Measurements from ENCODE around the gene TTC7B. TPM values are rescaled to one million over a fixed set of nuclear protein-coding genes. Genes with fewer than 3 reads are reported as not detected.

Gene TTC7B
- total RNA-seq, 1 donor from 2014 or later, result 40.3 TPM

DNA sequence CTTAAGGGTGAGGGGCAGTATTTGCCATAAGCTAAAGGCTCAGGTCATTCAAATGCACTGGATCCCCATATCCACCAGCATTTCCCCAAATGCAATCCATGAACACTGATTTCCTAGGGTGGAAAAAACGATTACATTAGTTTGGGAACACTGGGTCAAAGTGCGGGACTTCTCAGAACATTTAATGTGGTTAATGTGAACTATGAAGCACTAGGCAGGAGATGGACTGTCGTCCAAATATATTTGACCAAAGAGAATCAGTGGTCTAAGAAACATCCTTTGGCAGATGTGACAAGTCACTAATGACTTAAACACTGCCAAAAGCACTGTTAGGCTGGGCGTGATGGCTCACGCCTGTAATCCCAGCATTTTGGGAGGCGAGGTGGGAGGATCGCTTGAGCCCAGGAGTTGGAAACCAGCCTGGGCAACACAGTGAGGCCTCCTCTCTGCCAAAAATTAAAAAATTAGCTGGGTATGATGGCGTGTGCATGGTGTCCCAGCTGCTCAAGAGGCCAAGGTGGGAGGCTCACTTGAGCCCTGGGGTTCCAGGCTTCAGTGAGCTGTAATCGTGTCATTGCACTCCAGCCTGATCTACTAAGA lies 214.0 kb downstream of the TTC7B start:
- Mint-ChIP-seq H3K27ac (ENCODE audit: unreplicated experiment) (no peak overlapping the region), H3K9me3 (ENCODE audit: low read depth) (no peaks in the 10 kb centered on the region), H3K4me1 (ENCODE audit: low read depth) (peaks cover 23% of the 10 kb centered on the region), H3K27me3 (ENCODE audit: low read depth) (no peaks in the 10 kb centered on the region), H3K4me3 (ENCODE audit: unreplicated experiment) (no peak overlapping the region), H3K36me3 (ENCODE audit: low read depth) (no peaks in the 10 kb centered on the region)
- TF ChIP-seq, protein P1, sequence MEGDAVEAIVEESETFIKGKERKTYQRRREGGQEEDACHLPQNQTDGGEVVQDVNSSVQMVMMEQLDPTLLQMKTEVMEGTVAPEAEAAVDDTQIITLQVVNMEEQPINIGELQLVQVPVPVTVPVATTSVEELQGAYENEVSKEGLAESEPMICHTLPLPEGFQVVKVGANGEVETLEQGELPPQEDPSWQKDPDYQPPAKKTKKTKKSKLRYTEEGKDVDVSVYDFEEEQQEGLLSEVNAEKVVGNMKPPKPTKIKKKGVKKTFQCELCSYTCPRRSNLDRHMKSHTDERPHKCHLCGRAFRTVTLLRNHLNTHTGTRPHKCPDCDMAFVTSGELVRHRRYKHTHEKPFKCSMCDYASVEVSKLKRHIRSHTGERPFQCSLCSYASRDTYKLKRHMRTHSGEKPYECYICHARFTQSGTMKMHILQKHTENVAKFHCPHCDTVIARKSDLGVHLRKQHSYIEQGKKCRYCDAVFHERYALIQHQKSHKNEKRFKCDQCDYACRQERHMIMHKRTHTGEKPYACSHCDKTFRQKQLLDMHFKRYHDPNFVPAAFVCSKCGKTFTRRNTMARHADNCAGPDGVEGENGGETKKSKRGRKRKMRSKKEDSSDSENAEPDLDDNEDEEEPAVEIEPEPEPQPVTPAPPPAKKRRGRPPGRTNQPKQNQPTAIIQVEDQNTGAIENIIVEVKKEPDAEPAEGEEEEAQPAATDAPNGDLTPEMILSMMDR (IDR thresholded peaks at IDR 0.05), result no peak
- DNase-seq (ENCODE audit: low spot score), result no peak

DNA sequence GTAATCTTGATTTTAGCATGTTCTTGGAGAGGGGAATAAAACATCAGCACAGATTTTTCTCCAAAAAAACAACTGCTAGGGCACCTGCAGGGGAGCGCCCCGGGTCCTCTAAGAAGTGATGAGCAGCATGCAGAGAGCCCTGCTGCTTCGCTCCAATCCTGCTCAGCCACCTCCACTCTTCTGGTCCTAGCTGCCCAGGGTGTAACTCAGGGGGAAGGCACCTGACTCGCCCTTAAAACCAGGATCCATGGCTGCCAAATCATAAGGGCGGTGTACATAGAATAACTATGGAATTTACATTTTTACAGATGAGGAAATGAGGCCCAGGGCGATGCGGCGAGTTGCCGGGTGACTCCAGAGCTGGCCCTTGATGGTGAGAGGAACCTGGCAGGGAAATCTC lies 214.7 kb downstream of the TTC7B start:
- H3K36me3 Mint-ChIP-seq (ENCODE audit: low read depth), result no peaks in the 10 kb centered on the region
- no peak overlapping the region for H3K27ac Mint-ChIP-seq (ENCODE audit: unreplicated experiment)
- TF ChIP-seq, protein P1 (IDR thresholded peaks at IDR 0.05), result no peak
- H3K9me3 Mint-ChIP-seq (ENCODE audit: low read depth), result no peaks in the 10 kb centered on the region
- H3K4me3 Mint-ChIP-seq (ENCODE audit: unreplicated experiment), result no peak overlapping the region
- no peak for DNase-seq (ENCODE audit: low spot score)
- H3K4me1 Mint-ChIP-seq (ENCODE audit: low read depth), result peaks cover 23% of the 10 kb centered on the region
- H3K27me3 Mint-ChIP-seq (ENCODE audit: low read depth), result no peaks in the 10 kb centered on the region

DNA sequence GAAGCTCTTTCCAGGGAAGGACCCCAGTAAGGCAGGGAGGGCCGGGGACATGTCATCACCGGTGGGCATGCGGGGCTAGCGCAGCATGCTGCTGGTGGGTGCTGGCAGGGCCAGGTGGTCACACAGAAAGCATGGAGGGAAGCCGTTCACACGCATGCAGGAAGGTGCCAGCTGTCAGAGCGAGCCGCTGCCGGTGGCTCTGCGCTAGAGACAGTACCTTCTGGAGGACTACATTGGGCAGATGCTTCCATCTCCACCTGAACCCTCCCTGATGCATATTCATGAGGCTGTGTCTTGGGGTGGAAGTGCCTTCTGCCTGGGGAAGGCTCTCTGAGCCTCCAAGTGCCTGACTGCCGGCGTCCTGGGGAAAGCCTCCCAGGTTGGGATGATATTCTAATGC lies 215.6 kb downstream of the TTC7B start:
- no peak for DNase-seq (ENCODE audit: low spot score)
- Mint-ChIP-seq H3K9me3 (ENCODE audit: low read depth) (no peaks in the 10 kb centered on the region), H3K36me3 (ENCODE audit: low read depth) (no peaks in the 10 kb centered on the region), H3K4me3 (ENCODE audit: unreplicated experiment) (no peak overlapping the region), H3K27me3 (ENCODE audit: low read depth) (no peaks in the 10 kb centered on the region), H3K27ac (ENCODE audit: unreplicated experiment) (no peak overlapping the region), H3K4me1 (ENCODE audit: low read depth) (peaks cover 23% of the 10 kb centered on the region)
- TF ChIP-seq, protein P1 (IDR thresholded peaks at IDR 0.05), result no peak

DNA sequence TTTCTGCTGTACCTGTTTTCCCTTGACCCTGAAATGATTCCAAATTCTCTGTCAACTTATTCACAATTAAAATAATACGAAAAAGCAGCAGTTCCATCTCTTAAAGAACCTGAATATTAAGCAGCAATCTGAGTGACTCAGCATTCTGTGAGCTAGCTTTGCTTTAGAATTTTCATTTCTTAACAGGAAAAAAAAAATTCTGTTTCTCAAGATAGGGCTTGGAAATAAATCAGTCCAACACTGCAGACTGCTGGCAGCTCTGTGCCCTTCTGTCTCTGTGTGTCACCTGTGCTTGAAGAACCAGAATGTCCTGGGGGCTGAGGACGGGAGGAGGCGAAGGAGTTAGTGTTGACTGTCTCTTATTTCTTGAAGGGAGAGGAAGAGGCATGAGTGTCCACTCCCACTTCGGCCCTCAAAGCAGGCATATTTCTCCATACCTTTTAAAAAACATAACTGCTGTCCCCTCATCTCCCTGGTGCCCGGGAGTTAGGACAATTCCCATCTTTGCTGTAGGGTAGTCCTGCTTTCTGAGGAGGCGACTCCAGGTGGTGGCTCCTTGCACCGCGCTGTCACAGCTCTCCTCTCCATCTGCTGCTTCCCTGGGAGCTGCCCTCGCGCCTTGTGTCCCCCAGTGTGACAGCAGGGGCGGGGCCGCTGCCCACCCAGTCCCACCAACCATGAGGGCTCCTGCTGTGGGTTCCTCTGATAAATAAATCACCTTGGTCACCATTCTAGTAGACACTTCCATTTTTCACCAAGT lies 216.3 kb downstream of the TTC7B start:
- TF ChIP-seq, protein P1 (IDR thresholded peaks at IDR 0.05), result peak; percentile 72
- no peak overlapping the region for H3K4me3 Mint-ChIP-seq (ENCODE audit: unreplicated experiment)
- DNase-seq (ENCODE audit: low spot score), result no peak
- no peaks in the 10 kb centered on the region for H3K36me3 Mint-ChIP-seq (ENCODE audit: low read depth)
- no peaks in the 10 kb centered on the region for H3K9me3 Mint-ChIP-seq (ENCODE audit: low read depth)
- H3K4me1 Mint-ChIP-seq (ENCODE audit: low read depth), result peaks cover 23% of the 10 kb centered on the region
- H3K27me3 Mint-ChIP-seq (ENCODE audit: low read depth), result no peaks in the 10 kb centered on the region
- H3K27ac Mint-ChIP-seq (ENCODE audit: unreplicated experiment), result peak overlapping the region; percentile 24

DNA sequence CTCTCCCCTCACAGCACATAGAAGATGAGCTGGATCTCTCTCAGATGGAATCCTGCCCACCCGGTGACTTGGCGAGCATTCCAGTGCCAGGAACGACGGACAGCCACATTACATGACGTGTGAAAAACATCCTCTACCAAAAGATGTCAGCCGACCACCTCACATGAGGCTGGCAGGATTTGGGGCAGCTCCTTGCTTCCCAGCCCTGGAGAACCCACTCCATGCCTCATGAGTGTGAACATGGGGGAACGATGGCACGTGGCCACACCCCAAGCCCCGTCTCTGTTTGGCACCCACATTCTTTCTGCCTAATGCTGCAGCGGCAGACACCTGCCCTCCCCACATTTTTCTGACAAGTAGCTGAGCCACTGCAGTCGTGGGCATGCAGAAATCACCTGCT lies 216.9 kb downstream of the TTC7B start:
- peaks cover 23% of the 10 kb centered on the region for H3K4me1 Mint-ChIP-seq (ENCODE audit: low read depth)
- DNase-seq (ENCODE audit: low spot score), result no peak
- no peaks in the 10 kb centered on the region for H3K27me3 Mint-ChIP-seq (ENCODE audit: low read depth)
- TF ChIP-seq, protein P1 (IDR thresholded peaks at IDR 0.05), result no peak
- no peak overlapping the region for H3K27ac Mint-ChIP-seq (ENCODE audit: unreplicated experiment)
- H3K36me3 Mint-ChIP-seq (ENCODE audit: low read depth), result no peaks in the 10 kb centered on the region
- no peak overlapping the region for H3K4me3 Mint-ChIP-seq (ENCODE audit: unreplicated experiment)
- H3K9me3 Mint-ChIP-seq (ENCODE audit: low read depth), result no peaks in the 10 kb centered on the region
